ENCODE measurements around the gene AKT3. TPM values are rescaled to one million over a fixed set of nuclear protein-coding genes. Genes with fewer than 3 reads are reported as not detected.

AKT3 gene
- total RNA-seq, 1 donor from 2014 or later = 249 TPM

DNA sequence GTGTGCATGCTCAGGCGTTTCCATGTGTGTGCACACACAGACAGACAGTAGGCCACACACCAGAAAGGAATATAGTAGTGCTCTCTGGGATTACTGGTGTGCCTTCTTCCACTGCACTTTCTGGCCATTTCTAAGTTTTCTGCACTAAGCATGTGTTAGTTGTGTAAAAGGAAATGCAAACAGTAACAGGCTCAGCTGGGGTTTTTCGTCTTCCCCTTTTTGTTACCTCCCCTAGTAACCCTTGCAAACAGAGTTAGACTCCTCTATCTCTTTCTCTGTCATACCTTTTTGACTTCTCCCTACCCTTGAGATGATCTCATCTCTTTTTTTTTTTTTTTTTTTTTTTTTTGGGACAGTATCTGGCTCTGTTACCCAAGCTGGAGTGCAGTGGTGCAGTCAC, 398.0 kb downstream of the AKT3 start:
- DNase-seq (ENCODE audit: low spot score in 2 of 2) (no peak), FAIRE-seq (no peak)

DNA sequence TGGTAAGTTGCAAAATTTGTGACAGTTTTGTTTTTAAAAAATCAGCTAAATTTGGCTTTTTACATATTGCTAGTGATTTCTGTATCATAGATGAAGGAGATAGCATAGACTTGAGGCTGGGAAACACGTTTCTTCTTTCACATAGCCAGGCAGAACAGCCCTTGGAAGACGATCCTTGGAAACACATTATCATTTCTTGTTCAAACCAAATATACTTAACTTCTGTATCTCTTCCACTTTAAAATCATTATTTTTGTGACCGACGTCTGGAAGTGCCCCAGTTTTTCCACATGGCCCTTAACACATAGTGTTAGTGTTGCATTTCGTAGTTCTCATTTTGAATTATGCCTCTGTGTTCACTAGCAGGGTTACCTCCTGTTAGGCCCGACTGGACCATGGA, 400.7 kb downstream of the AKT3 start:
- FAIRE-seq = no peak
- no peak for DNase-seq (ENCODE audit: low spot score in 2 of 2)

DNA sequence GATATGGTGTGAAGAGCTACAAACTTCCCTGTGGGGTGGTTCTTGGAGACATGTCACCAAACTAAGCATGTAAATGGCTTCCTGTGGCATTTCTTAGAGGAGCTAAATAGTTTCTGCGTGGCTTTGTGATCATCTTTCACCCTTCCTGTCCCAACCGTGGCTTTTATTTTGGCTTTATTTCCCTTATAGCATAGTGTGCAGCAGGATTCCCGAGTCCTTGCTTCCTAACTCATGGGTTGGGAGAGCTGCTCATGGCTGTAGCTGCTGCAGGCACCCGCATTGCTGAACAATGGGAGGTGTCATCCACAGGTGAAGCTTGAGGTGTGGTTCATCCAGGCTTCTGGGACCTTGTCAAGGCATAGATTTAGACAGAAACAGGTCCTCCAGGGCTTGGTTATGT, 402.2 kb downstream of the AKT3 start:
- no peak for FAIRE-seq
- DNase-seq (ENCODE audit: low spot score in 2 of 2) = no peak

- FAIRE-seq = no peak
Measured at GRCh38 chr1:243447347-243447746, 402.7 kb downstream of the AKT3 start.

DNA sequence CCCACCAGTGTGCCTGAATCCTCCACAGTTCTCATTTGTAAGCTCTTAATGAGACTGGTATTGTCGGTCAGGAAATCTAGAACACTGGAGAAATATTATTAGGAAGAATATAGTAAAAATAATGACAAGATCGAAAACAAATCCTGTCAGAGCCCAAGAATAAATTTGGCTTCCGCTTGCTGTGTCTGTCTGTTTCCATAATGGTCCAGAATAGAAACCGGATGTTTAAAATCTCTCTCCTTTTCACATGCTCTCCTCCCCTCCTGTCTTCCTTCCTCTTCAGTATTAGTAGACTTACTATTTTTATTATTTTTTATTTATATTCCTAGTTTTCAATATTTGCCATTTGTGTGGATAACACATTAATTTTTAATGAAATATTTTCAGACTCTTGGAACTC, 406.5 kb downstream of the AKT3 start:
- FAIRE-seq = no peak

More at GRCh38 chr1:243447347-243447746, 402.7 kb downstream of the AKT3 start:
- no peak for DNase-seq (ENCODE audit: low spot score in 2 of 2)

DNA sequence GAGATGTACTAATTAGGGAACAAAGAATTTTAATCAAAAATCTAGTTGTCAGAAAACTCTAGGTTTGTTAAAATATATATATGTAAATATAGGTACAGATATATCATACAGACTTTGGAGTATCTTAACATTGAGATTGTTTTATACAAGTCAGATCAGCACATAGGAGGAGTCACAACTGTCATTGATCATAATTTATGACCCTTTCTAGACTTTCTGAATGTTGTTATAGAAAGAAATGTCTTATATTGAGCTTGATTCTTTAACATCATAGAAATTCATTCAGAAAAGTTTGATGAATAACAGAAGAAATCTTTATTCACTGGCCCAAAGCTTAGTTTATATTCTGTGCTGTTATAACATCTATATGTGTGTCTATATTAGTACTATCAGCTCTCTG, 408.4 kb downstream of the AKT3 start:
- DNase-seq (ENCODE audit: low spot score in 2 of 2) (no peak), FAIRE-seq (no peak)

More for the DNA sequence above, 406.5 kb downstream of the AKT3 start:
- DNase-seq (ENCODE audit: low spot score in 2 of 2) = no peak

- no peak for DNase-seq (ENCODE audit: low spot score in 2 of 2)
- FAIRE-seq = no peak
Measured at GRCh38 chr1:243440406-243440805, 409.6 kb downstream of the AKT3 start.

DNA sequence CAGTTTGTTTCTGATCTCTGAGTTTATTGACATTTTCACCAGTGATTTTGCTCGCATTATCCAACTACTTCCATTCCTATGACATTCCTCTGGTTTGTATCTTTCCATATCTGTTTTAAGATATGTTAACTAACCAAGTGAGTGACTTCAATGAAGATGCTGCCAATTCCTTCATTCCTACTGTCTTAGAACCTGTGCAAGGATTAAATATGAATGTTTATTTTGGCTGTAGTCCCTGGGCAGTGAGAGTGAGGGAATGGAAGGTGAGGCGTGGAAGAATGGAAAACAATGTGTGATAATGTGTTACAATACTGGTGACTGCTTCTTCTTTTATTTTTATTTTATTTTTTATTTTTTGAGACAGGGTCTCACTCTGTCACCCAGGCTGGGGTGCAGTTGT, 411.2 kb downstream of the AKT3 start:
- FAIRE-seq (no peak), DNase-seq (ENCODE audit: low spot score in 2 of 2) (no peak)

Other genes starting within 250 kb of the AKT3 start
- gene ZBTB18, start 201.0 kb upstream of the AKT3 start, total RNA-seq = 515 TPM